ENCODE results near the gene KDM2B.
A peak's percentile ranks its signal among the peaks of the same experiment; 100 is the strongest.

KDM2B gene

DNA sequence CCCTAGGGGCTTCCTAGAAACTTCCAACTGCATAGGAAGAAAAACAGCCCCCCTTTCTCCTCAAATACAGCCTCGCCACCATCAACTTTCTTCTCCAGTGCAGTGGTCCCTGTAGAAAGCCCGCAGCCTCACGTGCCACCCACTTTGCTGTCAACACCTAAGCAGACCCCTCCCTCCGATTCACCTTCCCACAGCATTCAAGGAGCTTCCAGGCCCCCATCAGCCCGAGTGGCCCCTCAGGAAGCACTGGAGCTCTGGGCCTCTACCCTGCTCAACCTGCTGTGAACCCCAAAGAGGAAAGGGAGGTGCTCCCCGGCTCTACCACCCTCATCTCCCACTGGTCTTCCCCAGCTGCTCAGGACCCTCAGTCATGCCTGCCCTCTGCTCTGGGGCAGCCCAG, 125.9 kb downstream of the KDM2B start:
- intact Hi-C loops (cut with micrococcal nuclease), result no loop called here
- no peaks in the 10 kb centered on the region for H3K27me3 Mint-ChIP-seq
- H3K27ac Mint-ChIP-seq, result peak overlapping the region; percentile 60
- H3K36me3 Mint-ChIP-seq (ENCODE audit: low read depth), result peaks cover 47% of the 10 kb centered on the region
- no peak overlapping the region for H3K4me3 Mint-ChIP-seq
- no peaks in the 10 kb centered on the region for H3K9me3 Mint-ChIP-seq
- H3K4me1 Mint-ChIP-seq (ENCODE audit: low read depth), result peaks cover 95% of the 10 kb centered on the region

DNA sequence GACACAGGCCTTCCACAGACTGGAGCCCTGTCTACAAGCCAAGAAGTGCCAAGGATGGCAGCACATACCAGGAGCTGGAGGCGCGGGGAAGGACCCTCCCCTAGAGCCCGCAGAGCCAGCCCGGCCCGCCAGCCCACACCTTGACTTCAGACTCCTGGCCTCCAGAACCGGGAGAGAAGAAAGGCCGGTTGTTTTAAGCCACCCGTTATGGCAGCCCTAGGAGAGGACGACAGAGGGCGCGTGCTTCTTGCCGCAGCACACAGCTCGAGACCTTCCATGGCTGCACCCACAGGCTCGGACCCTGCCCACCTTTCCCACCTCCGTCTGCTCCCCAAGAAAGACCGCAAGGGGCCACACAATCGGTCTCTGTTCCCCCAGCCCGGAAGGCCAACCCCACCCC, 127.2 kb downstream of the KDM2B start:
- H3K9me3 Mint-ChIP-seq, result no peaks in the 10 kb centered on the region
- H3K4me3 Mint-ChIP-seq, result no peak overlapping the region
- peaks cover 59% of the 10 kb centered on the region for H3K36me3 Mint-ChIP-seq (ENCODE audit: low read depth)
- H3K27ac Mint-ChIP-seq, result peak overlapping the region; percentile 97
- peaks cover 95% of the 10 kb centered on the region for H3K4me1 Mint-ChIP-seq (ENCODE audit: low read depth)
- no peaks in the 10 kb centered on the region for H3K27me3 Mint-ChIP-seq
- intact Hi-C loops (cut with micrococcal nuclease), result loop anchor here (2.0 kb wide), 1 partner anchor 13 kb away; no protein-coding TSS in a partner anchor

GRCh38 chr12:121452985-121453360, 127.8 kb downstream of the KDM2B start:
- H3K36me3 Mint-ChIP-seq (ENCODE audit: low read depth), result peaks cover 64% of the 10 kb centered on the region
- intact Hi-C loops (cut with micrococcal nuclease), result loop anchor here (2.0 kb wide), 1 partner anchor 14 kb away; no protein-coding TSS in a partner anchor
- H3K27me3 Mint-ChIP-seq, result no peaks in the 10 kb centered on the region
- peak overlapping the region; percentile 97 for H3K27ac Mint-ChIP-seq
- H3K4me1 Mint-ChIP-seq (ENCODE audit: low read depth), result peaks cover 97% of the 10 kb centered on the region
- H3K4me3 Mint-ChIP-seq, result peak overlapping the region; percentile 13
- H3K9me3 Mint-ChIP-seq, result no peaks in the 10 kb centered on the region

DNA sequence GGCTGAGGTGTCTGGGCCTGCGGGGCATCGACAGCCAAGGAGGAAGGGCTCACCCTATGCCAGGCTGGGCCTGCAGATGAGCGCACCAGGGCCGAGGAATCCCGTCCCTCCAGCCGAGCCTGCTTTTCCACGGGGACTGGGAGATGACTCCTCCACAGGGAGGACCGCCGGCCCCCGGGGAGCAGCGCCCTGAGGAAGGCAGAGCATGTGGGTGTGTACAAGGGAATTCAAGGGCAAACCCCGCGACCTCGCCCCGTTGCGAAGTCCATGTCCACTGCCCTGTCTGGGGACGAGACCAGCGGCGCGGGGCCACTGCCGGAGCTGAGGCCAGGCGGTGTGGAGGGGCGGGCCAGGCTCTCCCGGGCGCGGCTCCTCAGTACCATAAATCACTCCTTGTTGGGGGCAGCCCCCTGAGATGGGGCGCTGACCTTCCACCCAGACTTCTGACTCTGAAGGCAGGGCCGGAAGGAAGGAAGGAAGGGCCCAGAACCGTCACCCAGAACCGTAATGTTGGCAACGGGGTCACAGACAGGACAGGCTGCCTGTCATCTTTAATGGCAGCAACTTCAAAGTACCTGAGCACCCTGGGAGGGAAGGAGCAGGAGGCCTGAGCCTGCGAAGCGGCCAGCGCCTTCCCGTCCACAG, 128.4 kb downstream of the KDM2B start:
- Mint-ChIP-seq H3K27me3 (no peaks in the 10 kb centered on the region), H3K27ac (peak overlapping the region; percentile 97), H3K9me3 (no peaks in the 10 kb centered on the region), H3K4me3 (peak overlapping the region; percentile 59), H3K4me1 (ENCODE audit: low read depth) (peaks cover 92% of the 10 kb centered on the region), H3K36me3 (ENCODE audit: low read depth) (peaks cover 66% of the 10 kb centered on the region)
- intact Hi-C loops (cut with micrococcal nuclease), result loop anchor here (2.0 kb wide), 1 partner anchor 14 kb away; no protein-coding TSS in a partner anchor

- no peaks in the 10 kb centered on the region for H3K9me3 Mint-ChIP-seq
- peak overlapping the region; percentile 59 for H3K4me3 Mint-ChIP-seq
- intact Hi-C loops (cut with micrococcal nuclease), result loop anchor here (2.0 kb wide), 1 partner anchor 15 kb away; no protein-coding TSS in a partner anchor
- peaks cover 87% of the 10 kb centered on the region for H3K4me1 Mint-ChIP-seq (ENCODE audit: low read depth)
- H3K36me3 Mint-ChIP-seq (ENCODE audit: low read depth), result peaks cover 71% of the 10 kb centered on the region
- no peaks in the 10 kb centered on the region for H3K27me3 Mint-ChIP-seq
- peak overlapping the region; percentile 97 for H3K27ac Mint-ChIP-seq
Measured at GRCh38 chr12:121451961-121452339, 128.9 kb downstream of the KDM2B start.

DNA sequence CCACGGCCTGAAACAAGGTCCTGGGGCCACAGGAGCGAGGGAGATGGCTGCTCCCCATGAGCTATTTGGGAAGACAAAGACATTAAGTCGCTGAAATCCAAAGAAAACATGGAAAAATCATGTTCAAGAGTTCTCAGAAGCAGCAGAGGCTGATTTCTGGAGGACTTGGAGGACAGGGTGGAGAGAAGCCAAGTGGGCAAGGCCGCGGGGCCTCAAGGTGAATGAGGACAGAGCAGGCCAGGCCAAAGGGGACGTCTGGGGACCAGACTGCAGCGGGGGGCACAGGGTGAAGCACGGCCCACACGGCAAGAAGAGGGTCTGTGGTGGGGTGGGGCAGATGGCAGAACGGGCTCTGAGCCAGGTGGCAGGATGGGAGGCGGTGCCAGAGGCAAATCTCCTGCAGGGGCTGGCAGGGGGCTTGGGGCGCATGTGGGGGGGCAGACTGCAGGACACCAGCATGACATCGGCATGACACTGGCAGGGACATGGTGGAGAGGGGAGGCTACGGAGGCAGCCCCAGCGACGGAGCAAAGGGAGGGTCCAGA, 132.0 kb downstream of the KDM2B start:
- H3K27me3 Mint-ChIP-seq, result no peaks in the 10 kb centered on the region
- H3K4me1 Mint-ChIP-seq (ENCODE audit: low read depth), result peaks cover 60% of the 10 kb centered on the region
- intact Hi-C loops (cut with micrococcal nuclease), result no loop called here
- peaks cover 76% of the 10 kb centered on the region for H3K36me3 Mint-ChIP-seq (ENCODE audit: low read depth)
- H3K27ac Mint-ChIP-seq, result peak overlapping the region; percentile 97
- H3K4me3 Mint-ChIP-seq, result no peak overlapping the region
- H3K9me3 Mint-ChIP-seq, result no peaks in the 10 kb centered on the region

- intact Hi-C loops (cut with micrococcal nuclease), result no loop called here
- H3K27me3 Mint-ChIP-seq, result no peaks in the 10 kb centered on the region
- peaks cover 76% of the 10 kb centered on the region for H3K36me3 Mint-ChIP-seq (ENCODE audit: low read depth)
- H3K4me3 Mint-ChIP-seq, result no peak overlapping the region
- no peaks in the 10 kb centered on the region for H3K9me3 Mint-ChIP-seq
- H3K4me1 Mint-ChIP-seq (ENCODE audit: low read depth), result peaks cover 48% of the 10 kb centered on the region
- H3K27ac Mint-ChIP-seq, result no peak overlapping the region
Measured at GRCh38 chr12:121446750-121447149, 134.1 kb downstream of the KDM2B start.

GRCh38 chr12:121444842-121445202, 136.0 kb downstream of the KDM2B start:
- intact Hi-C loops (cut with micrococcal nuclease), result loop anchor here (5.0 kb wide), 1 partner anchor 383 kb away; no protein-coding TSS in a partner anchor
- Mint-ChIP-seq H3K27me3 (no peaks in the 10 kb centered on the region), H3K4me3 (no peak overlapping the region), H3K9me3 (no peaks in the 10 kb centered on the region), H3K27ac (no peak overlapping the region), H3K36me3 (ENCODE audit: low read depth) (peaks cover 95% of the 10 kb centered on the region), H3K4me1 (ENCODE audit: low read depth) (peaks cover 29% of the 10 kb centered on the region)

DNA sequence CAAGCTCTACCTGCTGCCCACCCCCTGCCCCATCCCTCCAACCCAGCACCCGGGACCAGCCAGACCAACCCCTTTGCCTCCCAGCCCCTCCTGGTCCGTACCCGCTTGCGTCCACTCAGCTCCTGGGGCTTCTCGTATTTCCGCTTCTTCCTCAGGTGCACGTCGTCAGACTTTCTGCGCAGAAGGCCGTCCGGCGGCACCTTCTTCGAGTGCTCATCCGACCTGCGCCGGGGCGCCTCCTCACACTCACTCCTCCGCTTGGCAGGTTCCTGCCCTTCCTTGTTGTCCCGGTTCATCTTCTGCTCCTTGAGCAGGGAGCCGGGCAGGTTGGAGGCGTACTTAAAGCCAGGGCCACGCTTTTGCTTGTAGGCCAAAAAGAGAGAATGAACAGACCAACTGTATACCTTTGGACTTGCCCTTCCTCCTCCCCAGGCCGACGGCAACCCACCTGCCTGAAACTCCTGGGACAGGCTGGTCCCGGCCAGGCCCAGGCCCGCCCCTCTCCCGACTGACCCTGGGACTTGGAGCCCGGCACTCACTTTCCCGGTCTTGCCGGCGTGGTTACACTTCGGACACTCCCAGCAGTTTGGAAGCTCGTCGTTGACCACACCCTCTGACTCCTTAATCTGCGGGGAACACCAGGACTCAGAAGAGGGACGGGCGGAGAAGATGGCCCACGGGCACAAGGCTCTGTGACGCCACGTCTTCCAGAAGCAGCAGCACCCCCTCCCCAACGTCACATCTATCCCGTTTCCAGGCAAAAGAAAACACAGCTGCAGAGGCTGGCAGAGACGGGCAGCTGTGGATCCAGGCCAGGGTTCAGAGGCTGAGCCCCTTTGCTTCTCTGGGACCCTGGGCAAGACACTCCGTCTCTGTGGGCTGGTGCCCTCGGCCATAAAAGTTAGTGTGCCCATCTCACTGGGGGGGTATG, 136.6 kb downstream of the KDM2B start:
- peak overlapping the region; percentile 20 for H3K27ac Mint-ChIP-seq
- H3K9me3 Mint-ChIP-seq, result no peaks in the 10 kb centered on the region
- peaks cover 95% of the 10 kb centered on the region for H3K36me3 Mint-ChIP-seq (ENCODE audit: low read depth)
- H3K4me3 Mint-ChIP-seq, result no peak overlapping the region
- no peaks in the 10 kb centered on the region for H3K27me3 Mint-ChIP-seq
- H3K4me1 Mint-ChIP-seq (ENCODE audit: low read depth), result peaks cover 23% of the 10 kb centered on the region
- intact Hi-C loops (cut with micrococcal nuclease), result loop anchor here (1.0 to 5.0 kb wide), 2 partner anchors 110 to 382 kb away; no protein-coding TSS in a partner anchor

- Mint-ChIP-seq H3K36me3 (ENCODE audit: low read depth) (peaks cover 95% of the 10 kb centered on the region), H3K9me3 (no peaks in the 10 kb centered on the region), H3K4me3 (no peak overlapping the region), H3K4me1 (ENCODE audit: low read depth) (peaks cover 16% of the 10 kb centered on the region), H3K27ac (peak overlapping the region; percentile 20), H3K27me3 (no peaks in the 10 kb centered on the region)
- intact Hi-C loops (cut with micrococcal nuclease), result loop anchor here (1.0 to 5.0 kb wide), 2 partner anchors 109 to 381 kb away; no protein-coding TSS in a partner anchor
Measured at GRCh38 chr12:121443193-121443870, 137.5 kb downstream of the KDM2B start.

GRCh38 chr12:121442028-121442948, 138.5 kb downstream of the KDM2B start:
- H3K36me3 Mint-ChIP-seq (ENCODE audit: low read depth), result peaks cover 100% of the 10 kb centered on the region
- intact Hi-C loops (cut with micrococcal nuclease), result loop anchor here (5.0 kb wide), 1 partner anchor 380 kb away; no protein-coding TSS in a partner anchor

GRCh38 chr12:121441555-121441954, 139.3 kb downstream of the KDM2B start:
- Mint-ChIP-seq H3K9me3 (peaks cover 8% of the 10 kb centered on the region), H3K4me1 (ENCODE audit: low read depth) (peaks cover 34% of the 10 kb centered on the region), H3K27me3 (no peaks in the 10 kb centered on the region), H3K36me3 (ENCODE audit: low read depth) (peaks cover 100% of the 10 kb centered on the region), H3K4me3 (no peak overlapping the region), H3K27ac (no peak overlapping the region)
- intact Hi-C loops (cut with micrococcal nuclease), result loop anchor here (5.0 kb wide), 1 partner anchor 379 kb away; no protein-coding TSS in a partner anchor

More at GRCh38 chr12:121442028-121442948, 138.5 kb downstream of the KDM2B start:
- Mint-ChIP-seq H3K4me1 (ENCODE audit: low read depth) (peaks cover 26% of the 10 kb centered on the region), H3K27me3 (no peaks in the 10 kb centered on the region), H3K9me3 (peaks cover under 1% of the 10 kb centered on the region), H3K27ac (no peak overlapping the region), H3K4me3 (no peak overlapping the region)
